Pulmonary artery endothelial cell (primary cell): Measurements from ENCODE around the gene XPO6. TPM values are rescaled to one million over a fixed set of nuclear protein-coding genes. Genes with fewer than 3 reads are reported as not detected.
"Not testable (repeated sequence)": the region's sequence is repeated elsewhere in the genome, so short reads cannot be mapped to it uniquely, and the experiment has no call there.

ENCODE experiments used
- DNase-seq: peaks from one replicate; pipeline ENCODE4 v3.0.0-alpha.2; 2011; ENCODE audit warnings: low read depth, low spot score
- total RNA-seq: library from RNA; depleted of rRNA; stranded (reverse); fragments of >200 nt; gene quantifications from 2 replicates; pipeline ENCODE4 v1.2.3, GENCODE V29; 2014

Gene XPO6
- total RNA-seq, 1 donor from 2014 or later = 76.8 TPM

DNA sequence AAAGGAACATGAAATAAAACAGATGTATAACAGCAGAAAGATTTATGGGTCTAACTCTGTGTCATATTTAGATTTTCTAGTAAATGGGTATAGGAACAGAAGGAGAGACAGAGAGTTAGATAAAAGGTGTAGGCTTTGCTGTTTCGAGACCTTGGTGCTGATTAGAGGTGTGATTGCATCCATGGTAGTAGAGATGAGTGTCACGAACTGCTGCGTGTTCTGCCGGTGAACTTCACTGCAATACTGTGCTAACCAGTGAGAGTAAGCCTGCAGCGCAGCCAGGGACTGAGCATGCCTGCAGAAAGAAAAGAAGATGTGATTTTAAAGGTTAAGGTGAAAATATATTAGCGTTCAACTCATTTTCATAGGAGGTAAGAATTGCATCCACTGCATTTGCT, 94.6 kb downstream of the XPO6 start:
- no peak for DNase-seq

- DNase-seq = not testable (repeated sequence)
These were observed 95.9 kb downstream of the XPO6 start for GRCh38 chr16:28115866-28116265.

- DNase-seq = no peak
These were observed 98.9 kb downstream of the XPO6 start for GRCh38 chr16:28112908-28113307.

DNA sequence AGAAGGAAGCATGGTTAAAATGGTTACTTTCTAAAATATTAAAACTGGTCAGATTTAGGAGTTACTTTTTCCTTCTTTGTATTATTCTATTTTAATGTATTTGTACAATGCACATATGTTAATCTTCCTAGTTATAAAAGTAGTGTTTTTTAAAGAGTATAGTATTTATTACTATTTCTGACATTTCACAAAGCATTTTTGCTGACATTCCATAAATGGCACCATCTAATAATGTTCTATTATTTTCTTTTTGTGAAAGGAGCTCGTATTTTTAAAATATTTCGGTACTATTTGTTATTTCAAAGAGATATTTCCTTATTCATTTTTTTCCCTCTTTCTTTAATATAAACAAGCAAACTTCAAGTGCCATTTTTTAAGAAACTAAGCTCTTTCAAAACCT, 100.8 kb downstream of the XPO6 start:
- DNase-seq = no peak

DNA sequence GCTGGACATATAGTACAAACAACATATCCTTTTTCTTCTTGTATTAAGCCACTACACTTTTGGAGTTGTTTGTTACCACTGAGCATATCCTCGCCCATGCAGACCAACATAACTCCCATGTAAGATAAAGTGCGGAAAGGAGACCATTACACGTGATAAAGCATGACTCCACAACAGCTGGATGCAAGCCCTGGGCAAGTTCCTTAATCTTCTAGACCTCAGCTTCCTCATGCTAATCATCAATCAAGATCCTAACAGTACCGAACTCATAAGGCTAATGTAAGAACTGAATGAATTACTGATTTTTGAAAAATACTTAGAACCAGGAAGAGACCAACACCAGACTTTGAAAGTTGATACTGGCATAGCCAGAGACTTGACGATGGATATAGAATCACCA, 101.3 kb downstream of the XPO6 start:
- DNase-seq = no peak

GRCh38 chr16:28110074-28110473, 101.7 kb downstream of the XPO6 start:
- DNase-seq = no peak

DNA sequence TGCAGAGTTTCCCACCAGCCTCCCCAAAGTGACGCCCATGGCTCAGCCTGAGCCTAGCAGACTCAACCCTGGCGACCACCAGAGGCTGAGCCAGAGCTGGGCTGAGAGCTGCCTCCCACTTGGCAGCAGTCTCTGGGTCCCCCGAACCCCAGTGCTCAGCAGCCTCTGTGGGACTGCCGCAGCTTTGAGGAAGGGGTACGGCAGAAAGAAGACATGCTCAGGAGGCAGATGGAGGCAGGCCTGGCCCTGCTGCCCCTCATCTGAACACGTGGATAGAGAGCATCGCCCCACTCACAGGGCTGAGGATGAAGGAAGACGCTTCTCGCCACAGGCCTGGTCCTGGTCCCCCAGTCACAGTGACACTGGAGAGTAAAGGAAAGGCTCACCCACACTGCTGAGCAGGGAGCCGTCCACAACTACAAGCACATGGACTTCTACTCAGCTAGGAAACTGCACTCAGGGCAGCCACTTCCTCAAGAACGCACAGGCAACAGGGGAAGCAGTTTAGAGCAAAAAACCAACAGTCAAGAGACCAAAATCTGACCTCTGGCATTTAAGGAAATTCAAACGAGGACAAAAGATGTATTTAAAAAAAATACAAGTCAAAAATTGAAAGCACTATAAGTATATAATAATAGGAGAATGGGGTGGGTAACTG, 103.0 kb downstream of the XPO6 start:
- DNase-seq = no peak

DNA sequence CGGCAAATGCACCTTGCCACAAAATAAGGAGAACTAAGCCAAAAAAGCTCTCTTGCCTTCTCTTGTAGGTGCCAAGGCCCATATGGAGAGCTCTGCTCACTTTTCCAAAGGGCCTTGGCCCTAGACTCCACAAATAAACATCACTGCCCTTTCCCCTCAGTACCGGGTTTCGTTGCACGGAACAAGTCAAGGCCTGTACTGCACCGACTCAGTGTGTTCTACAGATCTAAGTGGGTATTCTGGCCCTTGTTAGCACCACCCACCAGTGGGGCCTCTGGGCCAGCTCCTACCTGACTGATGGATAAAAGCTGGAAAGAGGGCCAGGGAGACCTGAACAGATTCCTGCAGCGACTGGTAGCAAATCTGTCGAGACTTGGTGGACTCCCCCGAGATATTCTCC, 104.5 kb downstream of the XPO6 start:
- DNase-seq = no peak

- no peak for DNase-seq
These were observed 105.1 kb downstream of the XPO6 start for GRCh38 chr16:28106467-28107215.

- DNase-seq = no peak
These were observed 105.8 kb downstream of the XPO6 start for GRCh38 chr16:28105954-28106353.

DNA sequence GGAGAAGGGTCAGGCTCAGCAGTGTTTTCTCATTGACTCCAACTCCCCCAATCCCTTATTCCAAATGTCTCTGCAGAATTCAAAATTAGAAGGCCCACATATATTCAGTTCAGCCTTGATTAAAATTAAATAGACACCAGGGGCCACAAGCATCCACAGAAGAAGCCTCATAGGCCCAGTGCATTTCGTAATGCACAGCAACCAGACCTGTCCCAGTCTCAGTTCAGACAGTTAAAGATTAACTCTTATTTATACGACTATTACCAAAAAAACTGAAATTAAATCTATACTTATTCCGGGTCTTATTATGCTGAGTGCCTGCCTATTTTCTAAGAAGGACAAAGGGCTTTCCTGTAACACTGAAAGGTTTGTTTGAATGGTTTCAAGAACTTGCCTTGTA, 106.5 kb downstream of the XPO6 start:
- no peak for DNase-seq

GRCh38 chr16:28104404-28104803, 107.4 kb downstream of the XPO6 start:
- DNase-seq = no peak

DNA sequence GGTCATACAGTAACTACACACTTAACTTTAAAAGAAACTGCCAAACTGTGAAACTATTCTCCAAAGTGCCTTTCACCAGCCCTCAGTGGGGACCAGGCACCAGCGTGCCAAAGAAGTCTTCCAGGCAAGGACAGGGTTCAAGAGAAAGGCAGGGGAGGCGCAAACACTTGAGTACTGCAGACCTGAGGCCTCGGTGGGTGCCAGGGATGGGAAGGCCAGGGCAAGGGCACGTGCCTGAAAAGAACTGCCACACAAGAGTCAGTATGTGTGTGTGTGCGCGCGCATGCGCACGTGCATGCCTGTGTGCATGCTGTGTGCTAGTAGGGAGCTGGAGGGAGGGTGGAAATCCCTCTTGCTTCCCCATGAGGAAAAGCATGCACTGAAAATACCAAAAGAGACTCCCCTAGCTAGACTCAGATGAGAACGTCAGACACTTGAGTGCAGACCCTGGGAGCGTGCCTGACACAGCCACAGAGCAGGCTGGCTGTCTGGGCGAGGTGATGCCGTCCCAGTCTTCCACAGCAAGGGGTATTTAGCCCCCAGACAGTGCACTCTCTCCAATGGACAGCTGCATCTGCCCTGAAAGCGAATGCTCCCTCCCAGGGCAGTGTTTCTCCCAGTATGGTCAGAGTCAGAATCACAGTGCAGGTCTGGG, 108.1 kb downstream of the XPO6 start:
- DNase-seq = no peak

GRCh38 chr16:28101533-28101890, 110.3 kb downstream of the XPO6 start:
- no peak for DNase-seq

- no peak for DNase-seq
These were observed 110.8 kb downstream of the XPO6 start for GRCh38 chr16:28100810-28101532.

GRCh38 chr16:28098959-28099945, 112.5 kb downstream of the XPO6 start:
- no peak for DNase-seq

- DNase-seq = no peak
These were observed 113.4 kb downstream of the XPO6 start for GRCh38 chr16:28098171-28098958.

DNA sequence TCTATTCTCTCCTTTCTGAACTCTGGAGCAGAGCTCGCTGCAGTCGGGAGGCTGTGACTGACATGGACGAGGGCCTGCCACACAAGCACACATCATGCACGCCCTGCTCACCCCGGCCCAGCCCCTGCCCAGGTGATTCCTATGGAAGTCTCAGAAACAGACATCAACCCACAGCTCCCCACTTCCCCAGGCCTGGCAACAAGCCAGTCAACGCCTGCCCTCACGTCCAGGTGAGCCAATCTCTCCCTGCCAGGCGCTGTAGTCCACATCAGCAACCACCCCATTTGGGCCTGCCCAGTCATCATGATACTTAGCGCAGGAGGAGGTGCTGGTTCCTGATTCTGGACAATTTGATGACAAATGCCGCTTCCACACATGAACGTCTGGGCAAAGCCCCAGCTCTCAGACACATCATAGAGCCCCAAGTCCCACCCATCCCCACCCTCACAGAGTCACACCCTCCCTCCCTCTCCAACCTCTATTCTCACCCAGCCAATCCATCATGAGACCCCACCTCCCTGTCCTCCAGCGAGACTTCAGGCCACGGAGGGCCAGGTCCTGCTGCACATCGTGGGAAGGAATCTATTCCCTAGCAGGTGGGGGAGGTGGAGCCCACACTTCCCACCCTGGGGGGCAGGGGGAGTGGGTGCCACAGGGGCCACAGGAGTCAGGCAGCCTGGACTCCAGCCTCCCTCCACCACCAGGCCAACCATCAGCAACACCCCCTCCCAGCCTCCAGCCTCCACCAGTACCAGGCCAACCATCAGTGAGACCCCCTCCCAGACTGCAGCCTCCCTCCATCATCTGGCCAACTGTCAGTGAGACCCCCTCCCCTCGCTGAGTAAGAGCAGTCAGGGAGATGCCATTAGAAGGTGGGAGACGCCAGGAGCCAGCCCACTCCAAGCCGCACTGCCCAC, 114.5 kb downstream of the XPO6 start:
- no peak for DNase-seq

- no peak for DNase-seq
These were observed 118.4 kb downstream of the XPO6 start for GRCh38 chr16:28093385-28093725.
